Gastroesophageal sphincter (tissue), 4 donors: ENCODE data around the gene CNBD2. TPM values are rescaled to one million over a fixed set of nuclear protein-coding genes. Genes with fewer than 3 reads are reported as not detected.
"Not testable (repeated sequence)": the region's sequence is repeated elsewhere in the genome, so short reads cannot be mapped to it uniquely, and the experiment has no call there.

Source experiments
- ATAC-seq: fragments of 150-250 bp; one replicate; pipeline ENCODE4 v1.9.1; 2016; ENCODE audit warnings: mild to moderate bottlenecking, moderate library complexity
- H3K27ac ChIP-seq, 4 donors: fragments of 200-600 bp; sonication (generic) in 3 of 4; 1 replicate in 3 of 4; 2 replicates in 1 of 4; pipeline ENCODE4 v1.5.1; 2016 to 2019
- H3K27me3 ChIP-seq: fragments of 200-600 bp; sonication (generic); one replicate; pipeline ENCODE4 v1.5.1; 2019
- H3K36me3 ChIP-seq, 2 donors: fragments of 200-600 bp; sonication (generic); one replicate each; pipeline ENCODE4 v1.5.1; 2019; ENCODE audit warnings: control low read depth in 1 of 2
- H3K4me1 ChIP-seq, 3 donors: fragments of 200-600 bp; sonication (generic); 1 replicate in 2 of 3; 2 replicates in 1 of 3; pipeline ENCODE4 v1.5.1; 2016 to 2019; ENCODE audit warnings: control low read depth in 2 of 3
- H3K4me3 ChIP-seq, 2 donors: fragments of 200-600 bp; sonication (generic); one replicate each; pipeline ENCODE4 v1.5.1; 2019; ENCODE audit warnings: mild to moderate bottlenecking in 1 of 2, moderate library complexity in 1 of 2
- H3K9me3 ChIP-seq, 3 donors: fragments of 200-600 bp; sonication (generic); one replicate each; pipeline ENCODE4 v1.5.1; 2017 to 2019; ENCODE audit warnings: control low read depth in 2 of 3
- EP300 ChIP-seq: sonication (generic); formaldehyde crosslinking; IDR thresholded peaks from one replicate; pipeline ENCODE4 v1.6.1; 2017; ENCODE audit warnings: antibody characterized with exemption, mild to moderate bottlenecking
- POLR2A ChIP-seq, 2 donors: fragments of 450-650 bp; IDR thresholded peaks; one replicate each; pipeline ENCODE4 v1.6.1; 2017; ENCODE audit warnings: antibody characterized with exemption in 2 of 2, mild to moderate bottlenecking in 2 of 2, moderate library complexity in 1 of 2
- POLR2AphosphoS5 ChIP-seq: sonication (generic); formaldehyde crosslinking; IDR thresholded peaks from one replicate; pipeline ENCODE4 v1.6.1; 2017; ENCODE audit warnings: antibody characterized with exemption
- WGBS, 2 donors: methylation state at CpG; one replicate each; pipeline ENCODE4 v1.1.5; 2018; ENCODE audit warnings: low coverage in 1 of 2; 5-methylcytosine and 5-hydroxymethylcytosine counted together
- total RNA-seq, 4 donors: library from RNA; depleted of rRNA; stranded (reverse); fragments of >200 nt; gene quantifications; one replicate each; pipeline ENCODE4 v1.1.0, GENCODE V29; 2016
- TF ChIP-seq, protein P1 (sequence below), 4 experiments: fragments of 200-600 bp in 2 of 4; fragments of 450-650 bp in 2 of 4; sonication (generic) in 1 of 4; IDR thresholded peaks; one replicate each; pipeline ENCODE4 v1.5.1; 2017 to 2019; ENCODE audit warnings: antibody characterized with exemption in 4 of 4, mild to moderate bottlenecking in 2 of 4, moderate library complexity in 2 of 4

Gene CNBD2
- total RNA-seq, 4 donors from 2014 or later, result 4.1 to 6.8 (median 5.7) TPM

DNA sequence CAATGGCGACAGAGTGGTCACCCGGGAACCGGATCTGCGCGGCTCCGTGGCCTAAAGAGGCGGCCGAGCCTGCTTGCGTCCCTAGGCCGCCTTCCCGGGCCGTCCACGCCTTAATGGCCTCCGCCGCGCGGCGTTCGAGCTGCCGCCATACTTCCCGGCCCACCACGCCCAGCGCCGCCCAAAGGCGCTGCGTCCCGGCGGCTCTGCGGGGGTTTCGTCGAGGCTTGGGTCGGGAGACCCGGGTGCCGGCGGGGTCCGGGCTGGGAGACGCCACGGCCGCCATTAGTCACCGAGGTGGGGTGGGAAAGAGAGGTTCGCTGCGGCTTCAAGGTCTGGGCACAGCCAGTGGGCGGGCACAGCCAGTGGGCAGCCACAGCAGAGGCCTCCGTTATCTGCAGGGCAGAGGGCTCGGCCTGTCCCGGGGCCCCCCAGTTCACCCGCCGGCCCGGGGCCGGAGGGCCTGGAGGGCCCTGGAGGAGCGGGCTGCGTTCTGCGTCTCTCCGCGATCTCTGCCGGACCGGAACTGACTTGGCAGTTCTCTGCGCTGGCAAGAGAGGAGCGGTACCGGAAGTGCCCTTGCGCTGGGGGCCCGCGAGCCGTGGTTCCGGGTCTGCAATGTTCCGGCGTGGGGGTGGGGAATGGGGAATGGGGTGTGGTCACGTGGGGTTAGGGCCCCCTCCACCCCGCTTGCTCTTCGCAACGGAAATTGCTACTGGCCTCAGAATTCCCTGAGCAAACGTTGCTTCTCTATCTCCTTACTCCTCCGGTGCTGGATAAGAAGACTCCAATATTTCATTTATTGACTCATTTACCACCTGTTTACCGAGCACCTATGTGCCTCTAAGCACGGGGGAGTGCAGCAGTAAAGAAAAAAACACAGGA, 82.3 kb downstream of the CNBD2 start:
- H3K27me3 ChIP-seq, result no peaks in the 10 kb centered on the region
- H3K9me3 ChIP-seq, result no peaks in the 10 kb centered on the region
- ATAC-seq, result peak; percentile 98
- TF ChIP-seq POLR2A (IDR thresholded peaks at IDR 0.05) (peak; percentile 95 to 97), EP300 (no peak), POLR2AphosphoS5 (peak; percentile 99)
- TF ChIP-seq, protein P1, sequence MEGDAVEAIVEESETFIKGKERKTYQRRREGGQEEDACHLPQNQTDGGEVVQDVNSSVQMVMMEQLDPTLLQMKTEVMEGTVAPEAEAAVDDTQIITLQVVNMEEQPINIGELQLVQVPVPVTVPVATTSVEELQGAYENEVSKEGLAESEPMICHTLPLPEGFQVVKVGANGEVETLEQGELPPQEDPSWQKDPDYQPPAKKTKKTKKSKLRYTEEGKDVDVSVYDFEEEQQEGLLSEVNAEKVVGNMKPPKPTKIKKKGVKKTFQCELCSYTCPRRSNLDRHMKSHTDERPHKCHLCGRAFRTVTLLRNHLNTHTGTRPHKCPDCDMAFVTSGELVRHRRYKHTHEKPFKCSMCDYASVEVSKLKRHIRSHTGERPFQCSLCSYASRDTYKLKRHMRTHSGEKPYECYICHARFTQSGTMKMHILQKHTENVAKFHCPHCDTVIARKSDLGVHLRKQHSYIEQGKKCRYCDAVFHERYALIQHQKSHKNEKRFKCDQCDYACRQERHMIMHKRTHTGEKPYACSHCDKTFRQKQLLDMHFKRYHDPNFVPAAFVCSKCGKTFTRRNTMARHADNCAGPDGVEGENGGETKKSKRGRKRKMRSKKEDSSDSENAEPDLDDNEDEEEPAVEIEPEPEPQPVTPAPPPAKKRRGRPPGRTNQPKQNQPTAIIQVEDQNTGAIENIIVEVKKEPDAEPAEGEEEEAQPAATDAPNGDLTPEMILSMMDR (IDR thresholded peaks at IDR 0.05), result peak in 1 of 4 experiments; percentile 16
- peaks cover 0 to 40% (median 3%) of the 10 kb centered on the region in 3 donors for H3K4me1 ChIP-seq
- no peaks in the 10 kb centered on the region for H3K36me3 ChIP-seq
- peak overlapping the region; percentile 87 to 97 (median 94) for H3K27ac ChIP-seq
- 0 to 4% methylated on average over 8 to 9 of the region's 75 CpGs for WGBS, 2 donors
- H3K4me3 ChIP-seq, result peak overlapping the region; percentile 78 to 100

DNA sequence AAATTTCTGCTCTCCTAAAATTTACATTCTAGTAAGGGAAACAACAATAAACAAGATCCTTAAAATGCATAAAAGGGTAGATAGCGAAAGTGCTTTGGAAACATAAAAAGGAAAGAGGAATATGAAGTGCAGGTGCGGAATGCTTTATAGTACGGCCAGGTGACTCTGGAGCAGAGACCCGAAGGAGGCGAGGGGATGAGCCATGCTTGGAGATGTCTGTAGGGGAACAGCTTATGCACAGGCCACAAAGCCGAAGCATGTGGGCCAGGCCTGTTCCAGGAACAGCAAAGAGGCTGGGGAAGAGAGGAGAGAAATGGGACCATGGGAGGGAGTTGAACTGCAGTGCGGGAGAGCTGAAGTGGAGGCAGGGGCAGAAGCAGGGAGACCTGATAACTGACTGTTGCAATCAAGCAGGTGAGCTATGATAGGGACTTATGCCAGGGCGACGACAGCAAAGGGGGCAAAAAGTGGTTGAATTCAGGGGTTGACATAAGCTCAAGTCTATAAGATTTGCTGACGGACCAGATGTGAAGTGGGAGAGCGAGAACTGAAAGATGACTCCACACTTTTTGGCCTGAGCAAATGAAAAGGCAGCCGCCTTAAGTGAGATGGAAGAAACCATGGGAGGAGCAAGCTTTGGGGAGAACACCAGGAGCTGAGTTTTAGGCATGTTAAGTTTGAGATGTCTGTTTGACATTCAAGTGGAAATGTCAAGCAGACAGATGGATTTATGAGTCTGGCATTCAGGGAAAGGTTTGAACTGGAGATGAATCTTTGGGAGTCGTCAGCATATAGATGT, 83.1 kb downstream of the CNBD2 start:
- 71 to 74% methylated on average over 11 to 13 of the region's 13 CpGs for WGBS, 2 donors

DNA sequence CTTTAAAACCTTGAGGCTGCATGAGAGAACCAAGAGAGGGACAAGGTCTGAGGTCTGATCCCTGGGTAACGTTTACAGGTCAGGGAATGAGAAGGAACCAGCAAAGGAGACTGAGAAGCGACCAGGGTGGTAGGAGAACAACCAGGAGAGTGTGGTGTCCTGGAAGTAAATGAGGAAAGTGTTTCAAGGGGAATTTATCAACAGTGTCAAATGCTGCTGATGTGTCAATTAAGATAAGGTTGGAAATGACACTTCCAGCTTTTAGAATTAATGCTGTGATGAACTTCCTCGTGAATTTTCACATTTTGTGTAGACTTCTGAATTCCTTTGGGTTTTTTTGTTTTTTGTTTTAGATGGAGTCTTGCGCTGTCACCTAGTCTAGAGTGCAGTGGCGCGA, 83.7 kb downstream of the CNBD2 start:
- Histone ChIP-seq H3K27me3 (no peaks in the 10 kb centered on the region), H3K4me3 (no peak overlapping the region), H3K9me3 (no peaks in the 10 kb centered on the region), H3K36me3 (no peaks in the 10 kb centered on the region), H3K4me1 (peaks cover 0 to 26% (median 0%) of the 10 kb centered on the region in 3 donors), H3K27ac (no peak overlapping the region)
- no peak for ATAC-seq
- TF ChIP-seq POLR2A (IDR thresholded peaks at IDR 0.05) (no peak), POLR2AphosphoS5 (no peak), EP300 (no peak)
- TF ChIP-seq, protein P1 (IDR thresholded peaks at IDR 0.05), result no peak
- WGBS, 2 donors, result 74 to 88% methylated on average over 6 of the region's 6 CpGs

More for the DNA sequence above, 83.1 kb downstream of the CNBD2 start:
- peak overlapping the region in 3 of 4 donors; percentile 92 to 97 (median 97) for H3K27ac ChIP-seq
- peaks cover 0 to 32% (median 3%) of the 10 kb centered on the region in 3 donors for H3K4me1 ChIP-seq
- H3K36me3 ChIP-seq, result no peaks in the 10 kb centered on the region
- no peaks in the 10 kb centered on the region for H3K27me3 ChIP-seq
- no peaks in the 10 kb centered on the region for H3K9me3 ChIP-seq
- ATAC-seq, result no peak
- TF ChIP-seq POLR2A (IDR thresholded peaks at IDR 0.05), result no peak
- TF ChIP-seq, protein P1 (IDR thresholded peaks at IDR 0.05), result no peak
- no peak for TF ChIP-seq EP300
- TF ChIP-seq POLR2AphosphoS5, result no peak
- peak overlapping the region; percentile 78 to 100 for H3K4me3 ChIP-seq

DNA sequence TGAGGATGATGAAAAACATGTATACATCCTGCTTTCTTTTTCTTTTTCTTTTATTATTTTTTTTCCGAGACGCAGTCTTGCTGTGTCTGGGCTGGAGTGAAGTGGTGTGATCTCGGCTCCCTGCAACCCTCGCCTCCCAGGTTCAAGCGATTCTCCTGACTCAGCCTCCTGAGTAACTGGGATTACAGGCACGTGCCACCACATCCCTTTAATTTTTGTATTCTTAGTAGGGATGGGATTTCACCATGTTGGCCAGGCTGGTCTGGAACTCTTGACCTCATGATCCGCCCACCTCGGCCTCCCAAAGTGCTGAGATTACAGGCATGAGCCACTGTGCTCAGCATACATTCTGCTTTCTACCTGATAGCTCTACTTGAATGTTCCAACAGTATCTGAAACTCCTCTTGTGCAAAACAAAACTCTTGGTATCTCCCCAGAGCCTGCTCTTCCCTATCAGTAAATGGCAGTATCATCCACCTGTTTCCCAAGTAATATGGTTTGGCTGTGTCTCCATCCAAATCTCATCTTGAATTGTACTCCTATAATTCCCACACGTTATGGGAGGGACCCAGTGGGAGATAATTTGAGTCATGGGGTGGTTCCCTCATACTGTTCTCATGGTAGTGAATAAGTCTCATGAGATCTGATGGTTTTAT, 85.6 kb downstream of the CNBD2 start:
- H3K4me3 ChIP-seq, H3K27ac ChIP-seq, H3K36me3 ChIP-seq, ATAC-seq, H3K9me3 ChIP-seq, H3K4me1 ChIP-seq, H3K27me3 ChIP-seq: not testable (repeated sequence)
- WGBS, 2 donors, result 80 to 84% methylated on average over 8 to 9 of the region's 9 CpGs

DNA sequence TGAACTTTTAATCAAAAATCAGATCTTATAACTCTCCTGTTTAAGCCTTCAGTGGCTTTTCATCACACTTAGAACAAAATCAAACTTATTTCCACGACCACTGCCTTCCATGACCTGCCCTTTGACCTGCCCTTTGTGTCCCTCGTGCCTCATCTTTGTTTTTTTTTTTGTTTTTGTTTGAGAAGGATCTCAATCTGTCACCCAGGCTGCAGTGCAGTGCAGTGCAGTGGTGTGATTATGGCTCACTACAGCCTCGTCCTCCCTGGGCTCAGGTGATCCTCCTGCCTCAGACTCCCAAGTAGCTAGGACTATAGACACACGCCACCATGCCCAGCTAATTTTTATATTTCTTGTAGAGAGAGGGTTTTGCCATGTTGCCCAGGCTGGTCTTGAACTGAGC, 86.8 kb downstream of the CNBD2 start:
- WGBS, 2 donors, result 17 to 63% methylated on average over 2 to 4 of the region's 4 CpGs
- Histone ChIP-seq H3K4me3 (no peak overlapping the region), H3K36me3 (no peaks in the 10 kb centered on the region), H3K9me3 (no peaks in the 10 kb centered on the region), H3K27ac (no peak overlapping the region), H3K27me3 (no peaks in the 10 kb centered on the region), H3K4me1 (peaks cover 0 to 6% (median 0%) of the 10 kb centered on the region in 3 donors)
- no peak for TF ChIP-seq POLR2AphosphoS5
- no peak for TF ChIP-seq EP300
- TF ChIP-seq, protein P1 (IDR thresholded peaks at IDR 0.05), result no peak
- TF ChIP-seq POLR2A (IDR thresholded peaks at IDR 0.05), result no peak
- ATAC-seq, result no peak
